ENCODE results near the gene TMEM51. TPM values are rescaled to one million over a fixed set of nuclear protein-coding genes. Genes with fewer than 3 reads are reported as not detected.

The TMEM51 gene
- polyA plus RNA-seq, 1 donor from 2014 or later, result 1.7 TPM

GRCh38 chr1:15146142-15146680 is 7.3 kb upstream of the TMEM51 start:
- Histone ChIP-seq H3K4me2 (ENCODE audit: low read length) (no peak overlapping the region), H3F3A (ENCODE audit: insufficient read depth, low read length, poor library complexity, severe bottlenecking) (no peaks in the 10 kb centered on the region), H4K20me1 (ENCODE audit: insufficient read depth) (no peaks in the 10 kb centered on the region), H3K36me3 (ENCODE audit: insufficient read depth, low read length) (no peaks in the 10 kb centered on the region), H3K27ac (ENCODE audit: low read length) (no peak overlapping the region), H3K27me3 (ENCODE audit: insufficient read depth, low read depth, low read length) (peaks cover 6% of the 10 kb centered on the region), H2AFZ (ENCODE audit: low read depth, low read length) (no peak overlapping the region), H3K79me2 (replicated peaks; ENCODE audit: insufficient read depth, low read length) (no peaks in the 10 kb centered on the region), H3K9ac (ENCODE audit: low read length) (no peak overlapping the region), H3K9me3 (ENCODE audit: low read length) (no peaks in the 10 kb centered on the region), H3K4me3 (ENCODE audit: low read length) (no peak overlapping the region), H3K9me2 (ENCODE audit: insufficient read depth, low read length) (no peaks in the 10 kb centered on the region)
- TF ChIP-seq TAF1 (IDR thresholded peaks at IDR 0.05; ENCODE audit: low read depth) (no peak), REST (IDR thresholded peaks at IDR 0.05; ENCODE audit: borderline replicate concordance) (no peak), MXI1 (conservative IDR thresholded peaks at IDR 0.05; ENCODE audit: poor library complexity, severe bottlenecking) (no peak), EZH2 (IDR thresholded peaks at IDR 0.05; ENCODE audit: borderline replicate concordance, insufficient read depth, low read length, poor library complexity, severe bottlenecking) (no peak), POLR2AphosphoS5 (IDR thresholded peaks at IDR 0.05) (no peak), EP300 (conservative IDR thresholded peaks at IDR 0.05; ENCODE audit: poor library complexity, severe bottlenecking) (no peak)
- TF ChIP-seq, protein P1, sequence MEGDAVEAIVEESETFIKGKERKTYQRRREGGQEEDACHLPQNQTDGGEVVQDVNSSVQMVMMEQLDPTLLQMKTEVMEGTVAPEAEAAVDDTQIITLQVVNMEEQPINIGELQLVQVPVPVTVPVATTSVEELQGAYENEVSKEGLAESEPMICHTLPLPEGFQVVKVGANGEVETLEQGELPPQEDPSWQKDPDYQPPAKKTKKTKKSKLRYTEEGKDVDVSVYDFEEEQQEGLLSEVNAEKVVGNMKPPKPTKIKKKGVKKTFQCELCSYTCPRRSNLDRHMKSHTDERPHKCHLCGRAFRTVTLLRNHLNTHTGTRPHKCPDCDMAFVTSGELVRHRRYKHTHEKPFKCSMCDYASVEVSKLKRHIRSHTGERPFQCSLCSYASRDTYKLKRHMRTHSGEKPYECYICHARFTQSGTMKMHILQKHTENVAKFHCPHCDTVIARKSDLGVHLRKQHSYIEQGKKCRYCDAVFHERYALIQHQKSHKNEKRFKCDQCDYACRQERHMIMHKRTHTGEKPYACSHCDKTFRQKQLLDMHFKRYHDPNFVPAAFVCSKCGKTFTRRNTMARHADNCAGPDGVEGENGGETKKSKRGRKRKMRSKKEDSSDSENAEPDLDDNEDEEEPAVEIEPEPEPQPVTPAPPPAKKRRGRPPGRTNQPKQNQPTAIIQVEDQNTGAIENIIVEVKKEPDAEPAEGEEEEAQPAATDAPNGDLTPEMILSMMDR (IDR thresholded peaks at IDR 0.05; ENCODE audit: poor library complexity, severe bottlenecking), result no peak

DNA sequence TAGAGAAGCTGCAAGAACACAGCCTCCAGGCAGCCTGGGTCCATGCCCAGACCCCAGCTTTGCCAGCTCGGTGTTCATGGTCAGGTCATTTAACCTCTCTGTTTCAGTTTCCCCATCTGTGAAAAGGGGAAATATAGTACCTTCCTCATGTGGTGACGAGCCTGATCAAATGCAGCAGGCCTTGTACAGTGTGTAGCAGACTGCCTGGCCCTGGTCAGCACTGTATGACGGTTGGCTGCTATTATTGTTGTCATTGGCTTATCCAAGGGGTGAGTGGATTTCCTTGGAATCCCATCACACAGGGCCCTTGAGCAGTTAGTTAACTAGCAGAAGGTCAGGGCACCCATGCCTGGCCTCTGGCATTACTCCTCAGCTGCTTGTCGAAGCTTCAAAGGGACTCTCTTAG is 6.6 kb upstream of the TMEM51 start:
- H3K9ac ChIP-seq (ENCODE audit: low read length), result no peak overlapping the region
- H3K9me2 ChIP-seq (ENCODE audit: insufficient read depth, low read length), result no peaks in the 10 kb centered on the region
- no peak overlapping the region for H3K4me2 ChIP-seq (ENCODE audit: low read length)
- no peak overlapping the region for H2AFZ ChIP-seq (ENCODE audit: low read depth, low read length)
- H3K79me2 ChIP-seq (replicated peaks; ENCODE audit: insufficient read depth, low read length), result no peaks in the 10 kb centered on the region
- TF ChIP-seq, protein P1 (IDR thresholded peaks at IDR 0.05; ENCODE audit: poor library complexity, severe bottlenecking), result no peak
- TF ChIP-seq EZH2 (IDR thresholded peaks at IDR 0.05; ENCODE audit: borderline replicate concordance, insufficient read depth, low read length, poor library complexity, severe bottlenecking) (no peak), TAF1 (IDR thresholded peaks at IDR 0.05; ENCODE audit: low read depth) (no peak), RAD21 (conservative IDR thresholded peaks at IDR 0.05) (no peak), EP300 (conservative IDR thresholded peaks at IDR 0.05; ENCODE audit: poor library complexity, severe bottlenecking) (no peak), MXI1 (conservative IDR thresholded peaks at IDR 0.05; ENCODE audit: poor library complexity, severe bottlenecking) (no peak), POLR2AphosphoS5 (IDR thresholded peaks at IDR 0.05) (no peak), SMC3 (conservative IDR thresholded peaks at IDR 0.05; ENCODE audit: poor library complexity) (no peak), REST (IDR thresholded peaks at IDR 0.05; ENCODE audit: borderline replicate concordance) (no peak)
- no peaks in the 10 kb centered on the region for H3K36me3 ChIP-seq (ENCODE audit: insufficient read depth, low read length)
- no peaks in the 10 kb centered on the region for H3K9me3 ChIP-seq (ENCODE audit: low read length)
- no peaks in the 10 kb centered on the region for H3F3A ChIP-seq (ENCODE audit: insufficient read depth, low read length, poor library complexity, severe bottlenecking)
- no peak overlapping the region for H3K4me3 ChIP-seq (ENCODE audit: low read length)
- no peak overlapping the region for H3K27ac ChIP-seq (ENCODE audit: low read length)
- H3K27me3 ChIP-seq (ENCODE audit: insufficient read depth, low read depth, low read length), result peaks cover 14% of the 10 kb centered on the region
- no peaks in the 10 kb centered on the region for H4K20me1 ChIP-seq (ENCODE audit: insufficient read depth)
